HG02678 (cell line): ENCODE measurements around the gene DNAJC15.
A peak's percentile ranks its signal among the peaks of the same experiment; 100 is the strongest.
"Not testable (repeated sequence)": the region's sequence is repeated elsewhere in the genome, so short reads cannot be mapped to it uniquely, and the experiment has no call there.

Experiments used
- ATAC-seq: cut with Tn5 transposase; IDR thresholded peaks from one replicate; pipeline ENCODE4 v1.9.1; 2021; ENCODE audit warnings: mild to moderate bottlenecking, moderate library complexity; ENCODE audit not compliant: unreplicated experiment

Gene DNAJC15

GRCh38 chr13:43042410-43042921, 19.1 kb downstream of the DNAJC15 start:
- no peak for ATAC-seq

DNA sequence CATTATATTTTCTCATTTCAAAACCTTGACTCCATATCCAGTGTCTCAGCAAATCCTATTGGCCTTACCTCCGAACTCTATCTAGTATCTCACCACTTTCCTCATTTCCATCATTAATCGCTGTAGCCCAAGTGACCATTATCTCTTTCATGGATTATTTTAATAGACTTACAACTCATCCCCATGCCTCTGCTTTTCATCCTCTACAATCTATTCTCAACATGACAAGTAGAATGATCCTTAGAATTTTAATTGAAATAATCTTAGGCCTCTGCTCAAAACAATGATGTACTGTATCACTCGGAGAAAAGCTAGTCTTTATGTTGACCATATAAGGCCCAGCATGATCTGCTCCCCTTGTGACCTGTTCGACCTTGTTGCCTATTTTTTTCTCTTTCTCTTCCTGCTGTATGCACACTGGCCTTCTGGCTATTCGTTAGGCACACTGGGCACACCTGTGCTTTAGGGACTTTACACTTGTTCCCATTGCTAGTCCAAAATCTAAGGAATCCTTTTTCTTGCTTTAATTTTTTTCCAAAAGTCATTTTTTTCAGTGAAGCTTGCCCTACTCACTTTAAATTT, 21.4 kb downstream of the DNAJC15 start:
- no peak for ATAC-seq

DNA sequence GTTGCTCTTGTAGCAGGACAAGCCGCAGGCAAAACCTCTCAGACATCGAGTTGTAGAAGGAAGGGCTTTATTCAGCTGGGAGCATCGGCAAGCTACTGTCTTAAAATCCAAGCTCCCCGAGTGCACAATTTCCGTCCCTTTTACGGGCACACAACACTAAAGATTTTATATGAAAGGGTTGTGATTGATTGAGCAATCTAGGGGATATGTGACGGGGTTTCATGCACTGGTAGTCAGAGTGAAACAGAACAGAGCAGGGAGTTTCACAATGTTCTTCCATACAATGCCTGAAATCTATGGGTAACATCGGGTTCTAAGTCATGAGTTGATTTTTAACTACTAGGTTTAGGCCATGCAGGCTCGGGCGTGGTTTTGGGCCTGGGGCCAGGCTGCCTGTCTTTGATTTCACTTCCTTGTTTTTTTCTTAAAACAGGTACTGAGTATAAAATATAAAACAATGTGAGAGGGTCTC, 22.0 kb downstream of the DNAJC15 start:
- ATAC-seq = not testable (repeated sequence)

DNA sequence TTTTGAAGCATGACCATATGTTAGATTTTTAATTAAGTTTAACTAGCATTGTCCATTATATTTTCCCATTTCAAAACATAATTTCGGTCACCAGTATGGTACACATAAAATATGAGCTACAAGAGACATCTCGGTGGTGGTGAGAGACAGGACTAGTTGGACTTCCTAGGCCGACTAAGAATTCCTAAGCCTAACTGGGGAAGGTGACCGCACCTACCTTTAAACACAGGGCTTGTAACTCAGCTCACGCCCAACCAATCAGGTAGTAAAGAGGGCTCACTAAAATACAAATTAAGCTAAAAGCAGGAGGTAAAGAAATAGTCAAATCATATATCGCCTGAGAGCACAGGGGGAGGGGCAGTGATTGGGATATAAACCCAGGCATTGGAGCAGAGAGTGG, 22.9 kb downstream of the DNAJC15 start:
- ATAC-seq = no peak

- ATAC-seq = peak; percentile 44
Measured at GRCh38 chr13:43054803-43055802, 31.7 kb downstream of the DNAJC15 start.

DNA sequence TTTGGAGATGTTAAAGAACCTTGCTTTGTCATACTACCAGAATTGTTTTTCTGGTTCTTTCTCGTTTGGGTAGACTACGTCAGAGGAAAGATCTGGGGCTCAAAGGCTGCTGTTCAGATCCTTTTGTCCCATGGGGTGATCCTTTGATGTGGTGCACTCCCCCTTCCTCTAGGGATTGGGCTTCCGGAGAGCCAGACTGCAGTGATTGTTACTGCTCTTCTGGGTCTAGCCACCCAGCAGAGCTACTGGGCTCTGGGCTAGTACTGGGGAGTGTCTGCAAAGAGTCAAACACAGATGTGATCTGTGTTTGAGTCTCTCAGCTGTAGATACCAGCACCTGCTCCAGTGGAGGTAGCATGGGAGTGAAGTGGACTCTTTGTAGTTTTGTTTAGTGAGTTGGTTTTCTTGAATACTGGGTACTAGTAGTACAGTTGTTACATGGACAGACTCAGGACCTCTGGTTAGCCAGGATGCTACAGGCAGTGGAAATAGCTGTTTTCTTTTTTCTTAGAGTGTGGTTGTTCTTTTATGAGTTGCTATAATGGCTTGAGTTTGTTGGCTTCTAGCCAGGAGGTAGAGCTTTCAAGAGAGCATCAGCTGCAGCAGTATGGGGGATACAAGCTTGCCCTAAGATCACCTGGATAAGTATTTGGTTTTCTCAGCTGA, 34.4 kb downstream of the DNAJC15 start:
- peak; percentile 57 for ATAC-seq

DNA sequence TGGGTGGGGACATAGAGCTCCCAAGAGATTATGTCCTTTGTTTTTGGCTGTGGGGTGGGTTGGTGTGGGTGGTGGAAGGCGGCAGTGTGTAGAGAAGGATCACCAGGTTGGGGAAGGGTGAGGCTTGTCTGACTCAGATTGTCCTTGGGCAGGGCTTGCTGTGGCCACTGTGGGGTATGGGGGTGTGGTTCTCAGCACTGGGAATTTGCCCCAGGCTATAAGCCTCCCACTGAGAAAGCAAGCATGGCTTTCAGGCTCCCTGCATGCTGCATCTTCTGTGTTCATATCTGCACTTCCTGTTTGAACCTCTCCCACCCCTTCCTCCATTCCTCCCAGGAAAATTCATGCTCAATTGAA, 34.9 kb downstream of the DNAJC15 start:
- peak; percentile 41 for ATAC-seq

DNA sequence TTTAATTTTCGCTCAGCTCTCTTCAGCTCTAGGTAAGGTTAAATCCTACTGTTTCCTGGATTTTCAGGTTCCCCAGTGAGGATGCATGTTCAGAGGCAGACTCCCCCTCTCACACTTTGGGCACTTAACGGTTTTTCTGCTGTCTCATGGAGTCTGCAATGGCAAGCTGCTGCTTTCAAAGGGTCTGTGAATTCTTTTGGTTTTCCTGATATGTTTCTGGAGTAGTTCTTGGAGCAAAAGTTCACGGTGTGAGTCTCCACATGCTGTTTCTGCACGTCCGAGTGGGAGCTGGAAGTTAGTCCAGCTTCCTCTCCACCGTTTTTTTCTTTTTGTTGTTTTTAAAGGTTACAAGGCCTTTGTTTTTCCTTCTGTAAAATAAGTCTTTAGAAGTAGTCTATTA, 35.4 kb downstream of the DNAJC15 start:
- ATAC-seq = no peak

DNA sequence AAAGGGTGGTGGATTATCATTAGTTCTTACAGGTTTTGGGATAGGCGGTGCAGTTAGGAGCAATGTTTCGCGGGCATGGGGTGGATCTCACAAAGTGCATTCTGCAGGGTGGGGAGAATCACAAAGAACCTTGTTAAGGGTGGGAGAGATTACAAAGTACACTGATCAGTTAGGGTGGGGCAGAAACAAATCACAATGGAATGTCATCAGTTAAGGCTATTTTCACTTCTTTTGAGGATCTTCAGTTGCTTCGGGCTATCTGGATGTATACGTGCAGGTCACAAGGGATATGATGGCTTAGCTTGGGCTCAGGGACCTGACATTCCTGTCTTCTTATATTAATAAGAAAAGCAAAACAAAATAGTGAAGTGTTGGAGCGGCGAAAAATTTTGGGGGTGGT, 36.4 kb downstream of the DNAJC15 start:
- not testable (repeated sequence) for ATAC-seq

GRCh38 chr13:43060806-43061205, 37.4 kb downstream of the DNAJC15 start:
- not testable (repeated sequence) for ATAC-seq

GRCh38 chr13:43061496-43062280, 38.3 kb downstream of the DNAJC15 start:
- no peak for ATAC-seq

DNA sequence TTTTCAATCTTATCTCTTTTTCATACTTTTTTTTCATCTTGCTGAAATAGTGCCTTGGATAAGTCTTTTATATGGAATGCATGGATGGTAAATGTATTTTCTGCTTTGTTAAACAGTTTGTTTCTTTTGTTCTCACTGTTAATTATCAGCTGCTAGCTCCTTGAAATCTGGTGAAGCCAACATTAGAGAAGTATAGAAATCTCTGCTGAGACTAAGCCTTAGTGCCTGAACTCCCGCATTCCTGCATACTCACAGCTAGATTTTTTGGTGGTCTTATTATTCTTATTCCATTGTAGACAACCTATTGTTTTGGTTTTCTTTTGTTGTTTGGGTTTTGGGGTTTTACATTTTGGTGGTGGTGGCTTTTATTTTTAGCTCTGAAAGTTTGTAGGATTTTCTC, 48.4 kb downstream of the DNAJC15 start:
- no peak for ATAC-seq

- no peak for ATAC-seq
Measured at GRCh38 chr13:43072394-43072793, 49.0 kb downstream of the DNAJC15 start.

DNA sequence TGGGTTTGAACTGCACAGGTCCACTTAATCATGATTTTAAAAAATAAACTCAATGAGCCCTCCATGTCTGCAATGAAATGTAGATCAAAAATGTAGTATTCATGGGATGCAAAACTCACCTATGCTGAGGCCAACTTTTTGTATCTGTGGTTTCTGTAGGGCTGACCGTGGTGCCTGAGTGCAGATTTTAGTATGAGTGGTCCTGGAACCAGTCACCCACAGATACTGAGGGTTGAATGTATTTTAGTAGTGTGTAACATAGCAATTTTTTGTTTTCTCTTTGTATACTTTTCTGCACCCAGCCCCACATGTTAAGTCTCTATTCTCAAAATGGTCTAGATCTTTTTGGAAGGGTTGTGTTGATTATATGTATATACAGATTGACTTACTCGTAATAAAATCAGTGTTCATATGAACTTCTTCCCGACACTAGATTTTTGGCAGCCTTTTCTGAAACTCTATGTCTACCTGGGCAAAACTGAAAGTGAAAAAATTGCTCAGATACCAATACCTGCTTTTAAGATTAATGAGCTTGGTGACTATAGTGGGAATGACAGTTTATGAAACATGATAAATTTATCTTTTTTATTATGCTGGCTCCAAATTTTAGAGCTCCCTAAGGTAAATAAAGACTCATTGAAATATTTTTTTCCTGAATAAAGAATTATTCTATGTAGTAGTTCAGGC, 51.6 kb downstream of the DNAJC15 start:
- ATAC-seq = peak; percentile 71

DNA sequence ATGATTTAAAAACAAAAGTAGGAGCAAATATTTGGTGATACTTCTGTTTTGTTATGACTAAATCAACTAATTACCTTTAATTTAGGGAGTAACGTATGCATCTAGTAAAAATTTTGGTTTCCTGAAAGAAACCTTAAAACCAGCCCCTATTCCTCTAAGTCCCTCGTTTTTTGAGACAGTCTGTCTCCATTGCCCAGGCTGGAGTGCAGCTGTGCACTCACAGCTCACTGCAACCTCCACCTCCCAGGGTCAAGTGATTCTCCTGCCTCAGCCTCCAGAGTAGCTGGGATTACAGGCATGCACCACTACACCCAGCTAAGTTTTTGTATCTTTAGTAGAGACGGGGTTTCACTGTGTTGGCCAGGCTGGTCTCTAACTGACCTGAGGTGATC, 52.1 kb downstream of the DNAJC15 start:
- not testable (repeated sequence) for ATAC-seq

DNA sequence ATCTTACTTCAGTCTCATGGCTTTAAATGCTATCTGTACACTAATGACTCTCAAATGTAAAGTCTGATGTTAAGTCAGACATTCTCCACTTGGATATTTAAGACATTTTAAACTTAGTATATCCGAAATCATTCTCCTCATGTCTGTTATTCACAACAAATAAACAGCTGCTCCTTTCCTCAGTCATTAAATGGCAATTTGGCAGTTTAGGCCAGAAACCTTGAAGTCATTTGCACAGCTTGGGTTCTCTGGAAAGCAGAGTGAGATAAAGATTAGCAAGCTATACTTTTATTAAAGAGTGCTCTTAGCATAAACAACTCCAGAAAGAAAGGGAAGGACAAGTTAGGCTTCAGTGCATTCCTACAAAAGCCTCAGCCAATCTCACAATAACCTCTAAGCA, 53.7 kb downstream of the DNAJC15 start:
- no peak for ATAC-seq

- no peak for ATAC-seq
Measured at GRCh38 chr13:43077461-43077860, 54.1 kb downstream of the DNAJC15 start.

- no peak for ATAC-seq
Measured at GRCh38 chr13:43077906-43078305, 54.5 kb downstream of the DNAJC15 start.

DNA sequence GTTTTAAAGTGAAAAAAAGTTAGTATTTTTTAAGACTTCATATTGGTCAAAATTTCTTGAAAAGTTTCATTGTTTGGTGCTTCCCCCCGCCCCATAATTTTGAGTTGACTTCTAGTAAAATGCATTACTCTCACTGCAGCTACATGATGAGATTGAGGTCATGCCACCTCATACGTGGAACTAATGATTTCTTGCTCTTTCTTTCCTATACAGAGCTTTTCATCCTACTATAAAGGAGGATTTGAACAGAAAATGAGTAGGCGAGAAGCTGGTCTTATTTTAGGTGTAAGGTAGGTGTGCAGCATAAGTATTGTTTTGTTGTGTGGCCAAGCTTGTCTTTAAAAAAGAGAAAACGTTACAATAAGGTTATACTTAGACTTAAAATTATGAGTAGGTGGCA, 55.0 kb downstream of the DNAJC15 start:
- no peak for ATAC-seq

- ATAC-seq = no peak
Measured at GRCh38 chr13:43079392-43079931, 56.1 kb downstream of the DNAJC15 start.
